ENCODE results near the gene CCNO. TPM values are rescaled to one million over a fixed set of nuclear protein-coding genes. Genes with fewer than 3 reads are reported as not detected.

CCNO gene
- total and polyA plus RNA-seq, 11 donors = 0.04 to 0.36 (median 0.23) TPM; not detected in 8

DNA sequence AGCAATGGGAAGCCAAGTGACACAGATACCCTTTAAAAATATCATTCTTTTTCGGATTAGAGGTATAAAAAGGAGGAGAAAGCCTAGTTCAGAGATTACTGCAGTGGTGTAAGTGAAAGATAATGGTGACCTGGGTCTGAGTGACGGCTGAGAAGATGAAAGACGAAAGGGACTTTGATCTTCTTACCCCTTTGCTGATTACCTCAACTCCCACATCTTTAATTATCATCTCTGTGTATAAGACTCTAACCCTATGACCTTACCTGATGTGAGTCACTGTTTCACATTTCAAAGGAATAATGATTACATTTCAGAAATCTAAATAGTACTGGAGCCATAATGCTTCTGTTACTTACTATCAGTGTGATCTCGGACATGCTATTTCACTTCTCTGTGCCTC lies 21.4 kb upstream of the CCNO start:
- Histone ChIP-seq H3K27ac (no peak overlapping the region), H3K27me3 (no peaks in the 10 kb centered on the region), H3K9me3 (no peaks in the 10 kb centered on the region), H3K36me3 (peaks cover 0 to 61% (median 54%) of the 10 kb centered on the region in 9 donors), H3K4me3 (no peak overlapping the region), H3K4me1 (no peaks in the 10 kb centered on the region)
- ATAC-seq (no peak), DNase-seq (no peak)
- 89 to 96% (median 90%) methylated on average over 4 of the region's 4 CpGs for WGBS, 4 donors
- intact Hi-C loops (cut with DNase I) = no loop called here
- no peak for TF ChIP-seq CTCF (IDR thresholded peaks at IDR 0.05)

DNA sequence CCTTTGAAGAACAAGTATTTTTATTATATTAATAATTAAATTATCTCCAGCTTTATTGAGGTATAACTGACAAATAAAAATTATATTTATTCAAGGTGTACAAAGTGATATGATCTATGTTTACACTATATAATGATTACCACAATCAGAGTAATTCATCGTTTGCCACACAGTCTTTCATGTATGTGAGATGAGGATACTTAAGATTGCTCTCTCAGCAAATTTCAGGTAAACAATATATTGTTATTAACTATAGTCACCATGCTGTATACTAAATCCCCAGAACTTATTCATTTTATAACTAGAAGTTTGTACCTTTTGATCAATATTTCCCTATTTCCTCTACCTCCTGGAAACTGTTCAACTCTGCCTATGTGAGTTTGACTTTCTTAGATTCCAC lies 16.7 kb upstream of the CCNO start:
- intact Hi-C loops (cut with DNase I) = no loop called here
- ATAC-seq = no peak
- Histone ChIP-seq H3K27ac (no peak overlapping the region), H3K4me3 (no peak overlapping the region), H3K4me1 (no peaks in the 10 kb centered on the region), H3K9me3 (peaks cover 0 to 19% (median 11%) of the 10 kb centered on the region in 12 donors), H3K27me3 (no peaks in the 10 kb centered on the region), H3K36me3 (peaks cover 0 to 14% (median 7%) of the 10 kb centered on the region in 9 donors)
- no peak for DNase-seq
- TF ChIP-seq POLR2A (IDR thresholded peaks at IDR 0.05) (no peak), CTCF (IDR thresholded peaks at IDR 0.05) (no peak)
- 78 to 87% (median 82%) methylated on average over 1 of the region's 1 CpG for WGBS, 4 donors

DNA sequence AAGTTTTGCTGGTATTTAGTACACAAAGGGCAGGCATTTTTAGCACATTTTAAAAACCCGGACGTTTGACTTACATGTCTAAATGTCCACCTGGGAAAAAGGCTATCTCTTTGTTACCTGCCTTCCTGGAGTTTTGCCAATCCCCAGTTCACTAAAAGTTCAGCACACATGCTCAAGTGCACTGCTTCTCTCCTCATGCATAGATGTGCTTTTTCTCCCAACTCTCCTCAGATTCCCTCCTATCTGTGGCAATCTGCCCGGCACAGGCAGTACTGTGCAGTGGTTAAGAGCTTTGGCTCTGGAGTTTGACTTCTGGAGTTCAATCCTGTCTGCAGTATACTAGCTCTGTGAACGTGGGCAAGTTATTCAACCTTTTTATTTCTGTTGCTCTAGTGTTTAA lies 8.3 kb upstream of the CCNO start:
- 54 to 67% (median 58%) methylated on average over 4 of the region's 4 CpGs for WGBS, 4 donors
- intact Hi-C loops (cut with DNase I) = no loop called here
- no peaks in the 10 kb centered on the region for H3K9me3 ChIP-seq
- no peak for TF ChIP-seq POLR2A (IDR thresholded peaks at IDR 0.05)
- TF ChIP-seq CTCF (IDR thresholded peaks at IDR 0.05) = no peak
- H3K36me3 ChIP-seq = no peaks in the 10 kb centered on the region
- H3K27ac ChIP-seq = no peak overlapping the region
- ATAC-seq (no peak), DNase-seq (no peak)
- H3K4me1 ChIP-seq = no peaks in the 10 kb centered on the region
- H3K4me3 ChIP-seq = no peak overlapping the region
- peaks cover 0 to 69% (median 1%) of the 10 kb centered on the region in 9 donors for H3K27me3 ChIP-seq

DNA sequence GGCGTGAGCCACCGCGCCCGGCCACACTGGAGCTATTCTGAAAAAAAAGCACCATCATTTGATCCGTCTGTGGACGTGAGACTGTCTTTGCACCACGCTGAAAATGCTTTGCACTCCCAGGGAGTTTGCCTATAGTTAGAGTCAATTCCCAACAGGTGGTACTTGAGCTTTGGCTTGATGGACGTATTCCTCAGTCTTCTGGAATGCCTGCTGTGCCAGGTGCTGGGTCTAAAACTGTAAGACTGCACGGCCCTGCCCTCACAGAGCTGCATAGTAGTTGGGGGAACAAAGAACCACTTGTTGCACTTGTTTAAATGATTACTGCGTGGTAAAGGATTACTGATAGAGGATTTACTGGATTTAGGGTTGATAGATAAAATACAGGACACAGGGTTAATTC lies 3.4 kb upstream of the CCNO start:
- peaks cover 6 to 29% (median 26%) of the 10 kb centered on the region in 12 donors for H3K4me1 ChIP-seq

More for the DNA sequence above, 3.4 kb upstream of the CCNO start:
- intact Hi-C loops (cut with DNase I) = loop anchor here in 1 of 10 donors (10.0 kb wide), 1 partner anchor 62 kb away; the partner anchor contains the start of gene CDC20B
- no peak for DNase-seq
- no peak for ATAC-seq
- no peak overlapping the region for H3K4me3 ChIP-seq
- no peak for TF ChIP-seq CTCF (IDR thresholded peaks at IDR 0.05)
- TF ChIP-seq POLR2A (IDR thresholded peaks at IDR 0.05) = no peak
- no peak overlapping the region for H3K27ac ChIP-seq
- no peaks in the 10 kb centered on the region for H3K36me3 ChIP-seq
- 77 to 84% (median 82%) methylated on average over 10 of the region's 10 CpGs for WGBS, 4 donors
- H3K27me3 ChIP-seq = peaks cover 17 to 92% (median 45%) of the 10 kb centered on the region in 9 donors
- H3K9me3 ChIP-seq = no peaks in the 10 kb centered on the region
